ENCODE measurements around the gene STRBP.
"Not testable (repeated sequence)": the region's sequence is repeated elsewhere in the genome, so short reads cannot be mapped to it uniquely, and the experiment has no call there.

STRBP gene

DNA sequence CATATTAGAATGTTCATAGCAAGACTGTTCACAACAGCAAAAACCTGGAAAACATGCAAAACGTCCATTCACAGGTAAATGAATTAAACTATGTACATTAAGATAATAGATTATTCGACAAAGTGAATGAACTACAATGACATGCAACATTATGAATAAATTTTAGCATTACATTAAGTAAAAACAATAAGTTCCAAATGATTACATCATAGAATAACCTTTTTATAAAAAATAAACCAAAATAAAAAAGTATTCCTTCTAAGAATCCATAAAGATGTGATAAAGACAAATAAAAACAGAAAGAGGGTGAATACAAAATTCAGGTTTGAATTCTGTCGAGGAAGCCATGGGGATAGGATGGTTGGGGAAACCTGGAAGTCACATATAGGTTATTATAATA, 57.3 kb downstream of the STRBP start:
- Mint-ChIP-seq H3K4me1 (peaks cover 5% of the 10 kb centered on the region), H3K9me3 (no peaks in the 10 kb centered on the region), H3K4me3 (no peak overlapping the region), H3K27me3 (no peaks in the 10 kb centered on the region), H3K36me3 (ENCODE audit: low read depth) (peaks cover 7% of the 10 kb centered on the region), H3K27ac (no peak overlapping the region)
- ATAC-seq (no peak), DNase-seq (no peak)

DNA sequence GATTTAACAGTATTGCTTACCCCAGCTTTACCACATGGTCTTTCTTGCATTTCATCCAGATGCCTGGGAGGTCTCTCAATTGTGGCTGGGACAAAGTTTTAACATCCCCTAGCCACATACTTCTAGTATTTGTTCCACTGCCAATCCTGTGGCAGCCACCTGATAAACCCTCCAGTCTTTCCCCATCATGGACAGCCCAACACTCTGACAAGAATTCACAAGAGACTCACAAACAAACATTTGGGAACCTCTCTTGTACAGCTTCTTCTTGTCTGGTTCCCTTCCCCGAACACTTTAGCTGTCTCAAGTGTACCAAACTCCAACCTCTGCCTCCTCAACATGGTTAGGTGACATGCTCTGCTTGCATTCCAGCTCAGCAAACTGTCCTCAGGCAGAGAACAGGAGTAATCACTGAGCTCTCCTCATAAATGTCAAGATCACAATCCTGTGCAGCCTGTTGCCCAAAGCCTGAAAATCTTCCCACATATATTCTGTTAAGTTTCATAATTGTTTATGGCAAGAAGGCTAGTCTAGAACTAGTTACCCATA, 59.7 kb downstream of the STRBP start:
- no peak overlapping the region for H3K4me3 Mint-ChIP-seq
- H3K4me1 Mint-ChIP-seq: peaks cover 2% of the 10 kb centered on the region
- H3K36me3 Mint-ChIP-seq (ENCODE audit: low read depth): peaks cover 8% of the 10 kb centered on the region
- no peaks in the 10 kb centered on the region for H3K27me3 Mint-ChIP-seq
- no peaks in the 10 kb centered on the region for H3K9me3 Mint-ChIP-seq
- no peak overlapping the region for H3K27ac Mint-ChIP-seq
- ATAC-seq: no peak
- no peak for DNase-seq

- ATAC-seq (no peak), DNase-seq (no peak)
- peaks cover 17% of the 10 kb centered on the region for H3K36me3 Mint-ChIP-seq (ENCODE audit: low read depth)
- peaks cover 8% of the 10 kb centered on the region for H3K4me1 Mint-ChIP-seq
- peaks cover 2% of the 10 kb centered on the region for H3K9me3 Mint-ChIP-seq
- no peaks in the 10 kb centered on the region for H3K27me3 Mint-ChIP-seq
- no peak overlapping the region for H3K4me3 Mint-ChIP-seq
- no peak overlapping the region for H3K27ac Mint-ChIP-seq
Measured at GRCh38 chr9:123206065-123206464, 62.3 kb downstream of the STRBP start.

GRCh38 chr9:123201083-123201482, 67.3 kb downstream of the STRBP start:
- peaks cover 6% of the 10 kb centered on the region for H3K9me3 Mint-ChIP-seq

GRCh38 chr9:123200469-123200868, 67.9 kb downstream of the STRBP start:
- H3K36me3 Mint-ChIP-seq (ENCODE audit: low read depth): peaks cover 15% of the 10 kb centered on the region
- not testable (repeated sequence) for H3K4me3 Mint-ChIP-seq, ATAC-seq, DNase-seq, H3K27me3 Mint-ChIP-seq, H3K9me3 Mint-ChIP-seq, H3K27ac Mint-ChIP-seq
- peaks cover 10% of the 10 kb centered on the region for H3K4me1 Mint-ChIP-seq

More at GRCh38 chr9:123201083-123201482, 67.3 kb downstream of the STRBP start:
- DNase-seq (no peak), ATAC-seq (no peak)
- no peak overlapping the region for H3K4me3 Mint-ChIP-seq
- peaks cover 10% of the 10 kb centered on the region for H3K4me1 Mint-ChIP-seq
- no peaks in the 10 kb centered on the region for H3K27me3 Mint-ChIP-seq
- peak overlapping the region; percentile 36 for H3K27ac Mint-ChIP-seq
- peaks cover 15% of the 10 kb centered on the region for H3K36me3 Mint-ChIP-seq (ENCODE audit: low read depth)

- H3K4me3 Mint-ChIP-seq: no peak overlapping the region
- H3K4me1 Mint-ChIP-seq: peaks cover 4% of the 10 kb centered on the region
- H3K9me3 Mint-ChIP-seq: peaks cover 4% of the 10 kb centered on the region
- DNase-seq: no peak
- ATAC-seq: no peak
- no peak overlapping the region for H3K27ac Mint-ChIP-seq
- no peaks in the 10 kb centered on the region for H3K27me3 Mint-ChIP-seq
- peaks cover 4% of the 10 kb centered on the region for H3K36me3 Mint-ChIP-seq (ENCODE audit: low read depth)
Measured at GRCh38 chr9:123196124-123196523, 72.3 kb downstream of the STRBP start.

DNA sequence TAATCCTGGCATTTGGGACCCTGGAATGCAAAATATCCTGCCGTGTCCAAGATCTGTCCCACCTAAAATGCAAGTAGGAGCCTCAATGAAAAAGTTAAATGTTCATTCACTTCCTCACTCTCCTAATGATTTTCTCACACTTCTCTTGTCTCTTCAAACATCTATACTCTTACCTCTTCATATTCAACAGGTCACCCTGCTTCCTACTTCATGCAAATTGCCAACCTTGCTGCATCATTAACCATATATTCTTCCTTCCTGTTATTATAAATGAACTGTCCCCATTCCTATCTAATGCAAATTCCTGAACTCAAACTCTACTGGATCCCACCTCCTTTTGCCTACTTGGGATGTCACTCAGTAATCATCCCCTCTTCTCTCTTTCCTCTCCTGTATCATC, 74.4 kb downstream of the STRBP start:
- Mint-ChIP-seq H3K4me3 (no peak overlapping the region), H3K4me1 (no peaks in the 10 kb centered on the region), H3K9me3 (peaks cover under 1% of the 10 kb centered on the region), H3K27ac (no peak overlapping the region), H3K27me3 (no peaks in the 10 kb centered on the region), H3K36me3 (ENCODE audit: low read depth) (peaks cover 5% of the 10 kb centered on the region)
- DNase-seq: no peak
- ATAC-seq: no peak

- Mint-ChIP-seq H3K27ac (no peak overlapping the region), H3K9me3 (peaks cover 4% of the 10 kb centered on the region), H3K4me3 (no peak overlapping the region), H3K36me3 (ENCODE audit: low read depth) (peaks cover 8% of the 10 kb centered on the region), H3K27me3 (no peaks in the 10 kb centered on the region), H3K4me1 (peaks cover 9% of the 10 kb centered on the region)
- DNase-seq: no peak
- no peak for ATAC-seq
Measured at GRCh38 chr9:123191680-123192079, 76.7 kb downstream of the STRBP start.

- no peak for DNase-seq
- Mint-ChIP-seq H3K4me1 (peaks cover 9% of the 10 kb centered on the region), H3K27me3 (no peaks in the 10 kb centered on the region), H3K27ac (no peak overlapping the region), H3K4me3 (no peak overlapping the region), H3K9me3 (peaks cover 4% of the 10 kb centered on the region), H3K36me3 (ENCODE audit: low read depth) (peaks cover 8% of the 10 kb centered on the region)
- no peak for ATAC-seq
Measured at GRCh38 chr9:123191260-123191659, 77.1 kb downstream of the STRBP start.

DNA sequence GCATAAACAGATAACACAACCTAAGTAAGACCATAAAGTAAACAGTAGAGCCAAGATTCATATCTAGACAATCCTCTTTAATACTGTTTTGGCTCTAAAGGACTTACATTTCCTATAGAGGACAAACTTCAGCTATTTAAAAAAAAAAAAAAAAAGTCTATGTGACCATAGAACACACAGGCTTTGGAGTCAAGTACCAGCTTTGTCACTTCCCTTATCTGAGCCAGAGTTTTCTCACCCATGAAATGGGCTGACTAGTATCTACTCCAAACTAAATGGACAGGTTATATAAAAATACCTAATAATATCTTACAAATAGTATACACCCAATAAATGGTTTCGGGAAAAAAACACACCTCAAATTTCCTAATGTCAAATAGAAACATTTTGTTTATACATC, 81.3 kb downstream of the STRBP start:
- Mint-ChIP-seq H3K4me3 (no peak overlapping the region), H3K27me3 (no peaks in the 10 kb centered on the region), H3K9me3 (peaks cover 4% of the 10 kb centered on the region), H3K4me1 (peaks cover 12% of the 10 kb centered on the region), H3K36me3 (ENCODE audit: low read depth) (peaks cover 8% of the 10 kb centered on the region), H3K27ac (no peak overlapping the region)
- DNase-seq (no peak), ATAC-seq (no peak)

DNA sequence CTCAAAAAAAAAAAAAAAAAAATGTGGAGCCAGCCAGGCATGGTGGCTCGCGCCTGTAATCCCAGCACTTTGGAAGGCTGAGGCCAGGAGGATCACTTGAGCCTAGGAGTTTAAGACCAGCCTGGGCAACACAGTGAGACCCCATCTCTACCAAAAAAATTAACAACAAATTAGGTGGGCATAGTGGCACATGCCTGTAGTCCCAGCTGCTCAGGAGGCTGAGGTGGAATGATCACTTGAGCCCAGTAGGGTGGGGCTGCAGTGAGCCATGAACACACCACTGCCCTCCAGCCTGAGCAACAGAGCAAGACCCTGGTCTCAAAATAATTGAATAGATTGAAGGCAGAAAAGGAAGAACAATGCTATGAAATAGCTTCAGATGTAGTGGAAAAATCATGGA, 82.4 kb downstream of the STRBP start:
- not testable (repeated sequence) for H3K9me3 Mint-ChIP-seq, DNase-seq, H3K27ac Mint-ChIP-seq, ATAC-seq, H3K27me3 Mint-ChIP-seq, H3K4me3 Mint-ChIP-seq
- peaks cover 10% of the 10 kb centered on the region for H3K36me3 Mint-ChIP-seq (ENCODE audit: low read depth)
- peaks cover 12% of the 10 kb centered on the region for H3K4me1 Mint-ChIP-seq

- DNase-seq (no peak), ATAC-seq (no peak)
- Mint-ChIP-seq H3K36me3 (ENCODE audit: low read depth) (peaks cover 12% of the 10 kb centered on the region), H3K9me3 (no peaks in the 10 kb centered on the region), H3K4me3 (no peak overlapping the region), H3K4me1 (peaks cover 20% of the 10 kb centered on the region), H3K27me3 (no peaks in the 10 kb centered on the region), H3K27ac (no peak overlapping the region)
Measured at GRCh38 chr9:123176949-123177348, 91.4 kb downstream of the STRBP start.

- ATAC-seq: no peak
- Mint-ChIP-seq H3K4me3 (no peak overlapping the region), H3K4me1 (peaks cover 20% of the 10 kb centered on the region), H3K9me3 (no peaks in the 10 kb centered on the region), H3K27me3 (no peaks in the 10 kb centered on the region), H3K27ac (peak overlapping the region; percentile 29), H3K36me3 (ENCODE audit: low read depth) (peaks cover 15% of the 10 kb centered on the region)
- DNase-seq: no peak
Measured at GRCh38 chr9:123175854-123176629, 92.3 kb downstream of the STRBP start.

GRCh38 chr9:123174887-123175518, 93.4 kb downstream of the STRBP start:
- Mint-ChIP-seq H3K4me3 (no peak overlapping the region), H3K36me3 (ENCODE audit: low read depth) (peaks cover 15% of the 10 kb centered on the region), H3K27me3 (no peaks in the 10 kb centered on the region), H3K4me1 (peaks cover 20% of the 10 kb centered on the region), H3K9me3 (no peaks in the 10 kb centered on the region), H3K27ac (no peak overlapping the region)
- no peak for ATAC-seq
- DNase-seq: no peak

DNA sequence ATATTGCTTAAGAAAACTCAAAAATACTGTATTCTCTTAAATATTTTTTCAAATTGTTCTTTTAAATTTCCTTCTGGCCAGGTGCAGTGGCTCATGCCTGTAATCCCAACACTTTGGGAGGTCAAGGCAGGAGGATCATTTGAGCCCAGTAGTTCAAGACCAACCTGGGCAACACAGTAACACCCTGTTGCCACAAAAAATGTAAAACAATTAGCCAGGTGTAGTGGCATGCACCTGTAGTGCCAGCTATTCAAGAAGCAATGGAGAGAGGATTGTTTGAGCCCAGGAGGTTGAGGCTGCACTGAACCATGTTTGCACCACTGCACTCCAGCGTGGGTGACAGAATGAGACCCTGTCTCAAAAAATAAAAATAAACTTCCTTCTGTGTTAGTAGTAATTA, 94.3 kb downstream of the STRBP start:
- Mint-ChIP-seq H3K4me3 (no peak overlapping the region), H3K9me3 (no peaks in the 10 kb centered on the region), H3K27ac (no peak overlapping the region), H3K4me1 (peaks cover 20% of the 10 kb centered on the region), H3K27me3 (no peaks in the 10 kb centered on the region), H3K36me3 (ENCODE audit: low read depth) (peaks cover 16% of the 10 kb centered on the region)
- ATAC-seq (no peak), DNase-seq (no peak)
